Osteocyte (in vitro differentiated cells): ENCODE measurements around the gene LMLN. TPM values are rescaled to one million over a fixed set of nuclear protein-coding genes. Genes with fewer than 3 reads are reported as not detected.

Source experiments
- DNase-seq: peaks from one replicate; pipeline ENCODE4 v3.0.0; 2021; ENCODE audit warnings: mixed read lengths; ENCODE audit not compliant: unreplicated experiment; ENCODE audit errors: extremely low spot score
- H3K27ac Mint-ChIP-seq: one replicate; pipeline ENCODE4 v1.8.0; 2021; ENCODE audit warnings: mild to moderate bottlenecking, mixed read lengths; ENCODE audit not compliant: unreplicated experiment
- H3K27me3 Mint-ChIP-seq: one replicate; pipeline ENCODE4 v1.8.0; 2021; ENCODE audit warnings: mixed read lengths; ENCODE audit not compliant: unreplicated experiment
- H3K36me3 Mint-ChIP-seq: one replicate; pipeline ENCODE4 v1.8.0; 2021; ENCODE audit warnings: mixed read lengths; ENCODE audit not compliant: unreplicated experiment
- H3K4me1 Mint-ChIP-seq: one replicate; pipeline ENCODE4 v1.8.0; 2021; ENCODE audit warnings: mixed read lengths; ENCODE audit not compliant: unreplicated experiment
- H3K4me3 Mint-ChIP-seq: one replicate; pipeline ENCODE4 v1.8.0; 2021; ENCODE audit warnings: mild to moderate bottlenecking, moderate library complexity, mixed read lengths; ENCODE audit not compliant: unreplicated experiment
- H3K9me3 Mint-ChIP-seq: one replicate; pipeline ENCODE4 v1.8.0; 2021; ENCODE audit warnings: mixed read lengths; ENCODE audit not compliant: unreplicated experiment
- total RNA-seq: library from RNA; stranded (reverse); gene quantifications from 2 replicates; pipeline ENCODE4 v1.2.1, GENCODE V29; 2021
- TF ChIP-seq, protein P1 (sequence below): fragments of 200-600 bp; sonication (generic); IDR thresholded peaks from 2 replicates; pipeline ENCODE4 v1.5.0; 2021; ENCODE audit warnings: antibody characterized with exemption, mild to moderate bottlenecking, moderate library complexity

The LMLN gene
- total RNA-seq, 1 donor from 2014 or later: 5.7 TPM

DNA sequence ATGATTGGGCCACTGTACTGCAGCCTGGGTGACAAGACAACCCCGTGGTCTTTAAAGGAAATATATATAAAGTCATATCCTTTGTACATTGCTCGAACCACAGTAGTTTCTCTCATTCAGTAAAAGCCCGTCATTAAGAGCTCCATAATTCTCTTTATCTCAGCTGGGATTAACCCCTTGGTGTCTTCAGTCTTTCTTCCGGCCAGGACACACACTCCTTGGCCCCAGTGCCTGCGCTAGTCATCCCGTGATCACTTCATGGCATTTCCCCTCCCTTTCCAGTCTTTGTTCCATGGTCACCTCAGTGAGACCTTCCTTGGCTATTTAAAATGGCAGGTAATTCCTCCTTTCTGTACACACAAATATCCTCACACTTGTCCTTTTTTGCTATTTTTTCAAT lies 6.7 kb upstream of the LMLN start:
- peaks cover 41% of the 10 kb centered on the region for H3K4me1 Mint-ChIP-seq
- no peak for DNase-seq

GRCh38 chr3:197953881-197954280 lies 6.1 kb upstream of the LMLN start:
- H3K27ac Mint-ChIP-seq: peak overlapping the region; percentile 31

More for the DNA sequence above, 6.7 kb upstream of the LMLN start:
- Mint-ChIP-seq H3K36me3 (peaks cover 43% of the 10 kb centered on the region), H3K4me3 (peak overlapping the region; percentile 36), H3K27ac (peak overlapping the region; percentile 31), H3K27me3 (no peaks in the 10 kb centered on the region), H3K9me3 (no peaks in the 10 kb centered on the region)
- TF ChIP-seq, protein P1, sequence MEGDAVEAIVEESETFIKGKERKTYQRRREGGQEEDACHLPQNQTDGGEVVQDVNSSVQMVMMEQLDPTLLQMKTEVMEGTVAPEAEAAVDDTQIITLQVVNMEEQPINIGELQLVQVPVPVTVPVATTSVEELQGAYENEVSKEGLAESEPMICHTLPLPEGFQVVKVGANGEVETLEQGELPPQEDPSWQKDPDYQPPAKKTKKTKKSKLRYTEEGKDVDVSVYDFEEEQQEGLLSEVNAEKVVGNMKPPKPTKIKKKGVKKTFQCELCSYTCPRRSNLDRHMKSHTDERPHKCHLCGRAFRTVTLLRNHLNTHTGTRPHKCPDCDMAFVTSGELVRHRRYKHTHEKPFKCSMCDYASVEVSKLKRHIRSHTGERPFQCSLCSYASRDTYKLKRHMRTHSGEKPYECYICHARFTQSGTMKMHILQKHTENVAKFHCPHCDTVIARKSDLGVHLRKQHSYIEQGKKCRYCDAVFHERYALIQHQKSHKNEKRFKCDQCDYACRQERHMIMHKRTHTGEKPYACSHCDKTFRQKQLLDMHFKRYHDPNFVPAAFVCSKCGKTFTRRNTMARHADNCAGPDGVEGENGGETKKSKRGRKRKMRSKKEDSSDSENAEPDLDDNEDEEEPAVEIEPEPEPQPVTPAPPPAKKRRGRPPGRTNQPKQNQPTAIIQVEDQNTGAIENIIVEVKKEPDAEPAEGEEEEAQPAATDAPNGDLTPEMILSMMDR: no peak

GRCh38 chr3:197955892-197956477 lies 4.0 kb upstream of the LMLN start:
- no peaks in the 10 kb centered on the region for H3K9me3 Mint-ChIP-seq
- TF ChIP-seq, protein P1: no peak
- H3K4me3 Mint-ChIP-seq: no peak overlapping the region
- H3K36me3 Mint-ChIP-seq: peaks cover 41% of the 10 kb centered on the region
- no peak overlapping the region for H3K27ac Mint-ChIP-seq
- no peaks in the 10 kb centered on the region for H3K27me3 Mint-ChIP-seq
- H3K4me1 Mint-ChIP-seq: peaks cover 48% of the 10 kb centered on the region
- no peak for DNase-seq

More at GRCh38 chr3:197953881-197954280, 6.1 kb upstream of the LMLN start:
- Mint-ChIP-seq H3K9me3 (no peaks in the 10 kb centered on the region), H3K27me3 (no peaks in the 10 kb centered on the region), H3K36me3 (peaks cover 43% of the 10 kb centered on the region), H3K4me1 (peaks cover 47% of the 10 kb centered on the region), H3K4me3 (no peak overlapping the region)
- TF ChIP-seq, protein P1: no peak
- no peak for DNase-seq

DNA sequence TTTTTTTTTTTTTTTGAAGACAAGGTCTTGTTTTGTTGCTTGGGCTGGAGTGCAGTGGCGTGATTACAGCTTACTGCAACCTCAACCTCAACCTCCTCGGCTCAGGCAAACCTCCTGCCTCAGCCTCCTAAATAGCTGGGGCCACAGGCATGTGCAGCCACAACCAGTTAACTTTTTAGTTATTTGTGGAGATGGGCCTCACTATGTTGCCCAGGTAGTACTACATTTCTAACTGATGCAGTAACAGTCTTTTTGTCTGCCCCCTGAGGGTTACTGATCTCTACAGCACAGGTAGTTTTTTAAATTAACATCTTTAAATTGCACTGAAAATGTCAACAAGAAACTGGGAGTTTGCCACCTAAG lies 3.4 kb upstream of the LMLN start:
- TF ChIP-seq, protein P1: no peak
- no peaks in the 10 kb centered on the region for H3K9me3 Mint-ChIP-seq
- peaks cover 46% of the 10 kb centered on the region for H3K4me1 Mint-ChIP-seq
- no peak overlapping the region for H3K27ac Mint-ChIP-seq
- H3K4me3 Mint-ChIP-seq: no peak overlapping the region
- H3K27me3 Mint-ChIP-seq: no peaks in the 10 kb centered on the region
- no peak for DNase-seq
- peaks cover 38% of the 10 kb centered on the region for H3K36me3 Mint-ChIP-seq

DNA sequence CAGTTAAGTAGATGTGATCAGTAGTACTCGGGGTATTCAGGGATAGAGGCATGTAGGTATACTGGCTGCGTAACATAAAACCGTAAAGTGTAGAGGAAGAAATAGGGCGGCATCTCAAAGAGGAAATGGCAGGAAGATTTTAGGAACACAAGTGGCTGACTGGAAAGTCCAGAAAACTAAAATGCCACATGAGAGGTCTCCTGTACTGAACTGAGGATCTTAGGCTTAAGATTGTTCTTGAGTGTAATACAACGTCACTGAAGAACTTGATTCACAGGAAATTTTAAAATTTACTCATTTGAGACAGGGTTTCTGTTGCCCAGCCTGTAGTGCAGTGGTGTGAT lies 2.3 kb upstream of the LMLN start:
- H3K9me3 Mint-ChIP-seq: no peaks in the 10 kb centered on the region
- peaks cover 46% of the 10 kb centered on the region for H3K4me1 Mint-ChIP-seq
- no peak for DNase-seq
- TF ChIP-seq, protein P1: no peak
- H3K27me3 Mint-ChIP-seq: no peaks in the 10 kb centered on the region
- peaks cover 34% of the 10 kb centered on the region for H3K36me3 Mint-ChIP-seq
- H3K27ac Mint-ChIP-seq: peak overlapping the region; percentile 50
- H3K4me3 Mint-ChIP-seq: no peak overlapping the region
